Lower leg skin (tissue), 3 donors: ENCODE results near the gene CEP131.

Experiments used
- CTCF ChIP-seq, 3 donors: fragments of 450-650 bp; IDR thresholded peaks; one replicate each; pipeline ENCODE4 v1.5.1; 2016; ENCODE audit warnings: antibody characterized with exemption in 3 of 3, mild to moderate bottlenecking in 3 of 3, moderate library complexity in 2 of 3
- POLR2A ChIP-seq, 2 donors: fragments of 450-650 bp; IDR thresholded peaks; one replicate each; pipeline ENCODE4 v1.6.1; 2016 to 2017; ENCODE audit warnings: antibody characterized with exemption in 2 of 2, mild to moderate bottlenecking in 1 of 2, moderate library complexity in 1 of 2

- TF ChIP-seq CTCF (IDR thresholded peaks at IDR 0.05) (no peak), POLR2A (IDR thresholded peaks at IDR 0.05) (no peak)
Observed at GRCh38 chr17:81163703-81164370, 58.9 kb downstream of the CEP131 start.
